Activated naive CD4-positive, alpha-beta T cell treated with anti-CD3 and anti-CD28 coated beads, Interleukin-2, amount 10 ng/mL, durations not matched to agents 7 days and 5 days (primary cell): ENCODE measurements around the gene AMZ2.

ENCODE experiments used
- CTCF ChIA-PET: fragments of 350-600 bp; sonication (Branson Sonifier 250); formaldehyde crosslinking; loops from one replicate; lab custom pipeline; 2021; ENCODE audit warnings: antibody characterized with exemption; lab: Charles Lee
- DNase-seq: peaks from one replicate; pipeline ENCODE4 v3.0.0-alpha.2; 2020
- H3K27ac Mint-ChIP-seq: one replicate; pipeline ENCODE4 v1.8.0; 2021; ENCODE audit warnings: mild to moderate bottlenecking, moderate library complexity, mixed read lengths
- H3K27me3 Mint-ChIP-seq: one replicate; pipeline ENCODE4 v1.8.0; 2021; ENCODE audit warnings: mild to moderate bottlenecking, mixed read lengths
- H3K36me3 Mint-ChIP-seq: one replicate; pipeline ENCODE4 v1.8.0; 2021; ENCODE audit warnings: mixed read lengths
- H3K4me1 Mint-ChIP-seq: one replicate; pipeline ENCODE4 v1.8.0; 2021; ENCODE audit warnings: mixed read lengths
- H3K4me3 Mint-ChIP-seq: one replicate; pipeline ENCODE4 v1.8.0; 2021; ENCODE audit warnings: mild to moderate bottlenecking, moderate library complexity, mixed read lengths
- H3K9me3 Mint-ChIP-seq: one replicate; pipeline ENCODE4 v1.8.0; 2021; ENCODE audit warnings: mixed read lengths

Gene AMZ2

DNA sequence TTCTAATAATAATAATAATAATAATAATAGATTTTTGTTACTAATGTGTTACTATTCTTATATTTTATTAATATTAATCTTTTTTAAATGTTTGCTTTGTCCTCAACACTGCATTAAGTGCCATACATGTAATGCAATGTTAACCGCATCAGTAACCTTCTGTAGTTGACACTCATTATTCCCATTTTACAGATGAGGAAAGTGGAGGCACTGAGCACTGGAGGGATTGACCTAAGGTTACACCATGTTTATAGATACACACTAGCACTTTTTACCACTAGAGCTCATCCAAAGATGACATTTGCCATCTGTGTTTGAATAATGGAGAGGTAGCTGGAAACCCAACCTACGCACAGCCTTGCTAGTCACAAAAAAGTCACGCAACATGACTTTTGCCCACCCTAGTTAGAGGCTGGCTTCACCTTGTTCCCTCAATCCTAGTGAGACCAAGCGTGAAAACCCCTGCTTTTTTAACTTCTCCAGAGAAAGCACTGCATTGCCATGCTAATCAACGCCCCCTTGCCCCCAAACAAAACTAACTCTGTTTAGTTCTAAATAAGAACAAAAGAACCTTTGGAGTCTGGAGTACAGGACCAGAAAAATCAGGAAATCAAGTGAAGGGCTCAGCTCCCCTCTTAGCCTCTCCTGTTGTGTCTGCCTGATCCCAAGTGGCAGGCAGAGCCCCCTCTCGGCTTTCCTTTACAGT, 45.8 kb downstream of the AMZ2 start:
- no peak for DNase-seq
- no peaks in the 10 kb centered on the region for H3K9me3 Mint-ChIP-seq
- H3K4me3 Mint-ChIP-seq, result peak overlapping the region; percentile 3
- CTCF ChIA-PET, result interaction anchor here (1.6 to 3.2 kb wide), 3 partner anchors 105 to 143 kb away, joined by 9 to 11 read pairs (median 9); no protein-coding TSS in a partner anchor
- H3K4me1 Mint-ChIP-seq, result peaks cover 73% of the 10 kb centered on the region
- peaks cover 24% of the 10 kb centered on the region for H3K27me3 Mint-ChIP-seq
- H3K27ac Mint-ChIP-seq, result peak overlapping the region; percentile 5
- peaks cover 6% of the 10 kb centered on the region for H3K36me3 Mint-ChIP-seq

DNA sequence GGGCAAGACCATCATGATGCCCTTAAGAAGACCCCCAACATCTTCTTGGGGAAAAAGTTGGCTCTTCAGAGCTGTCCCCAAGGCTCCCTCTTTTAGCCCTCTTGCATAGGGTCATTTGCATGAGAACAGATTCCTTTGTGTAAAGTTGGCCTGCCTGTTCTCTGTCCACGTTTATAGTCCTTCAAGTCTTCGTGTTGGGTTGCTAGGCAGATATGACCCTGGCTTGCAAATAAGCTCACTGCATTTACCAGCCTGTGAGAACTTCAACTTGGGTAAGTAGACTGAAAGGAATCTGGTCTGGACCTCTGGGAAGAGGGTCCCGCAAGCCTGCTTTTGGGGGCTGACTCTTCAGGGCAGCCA, 46.3 kb downstream of the AMZ2 start:
- H3K36me3 Mint-ChIP-seq, result peaks cover 2% of the 10 kb centered on the region
- peak overlapping the region; percentile 3 for H3K4me3 Mint-ChIP-seq
- H3K4me1 Mint-ChIP-seq, result peaks cover 71% of the 10 kb centered on the region

DNA sequence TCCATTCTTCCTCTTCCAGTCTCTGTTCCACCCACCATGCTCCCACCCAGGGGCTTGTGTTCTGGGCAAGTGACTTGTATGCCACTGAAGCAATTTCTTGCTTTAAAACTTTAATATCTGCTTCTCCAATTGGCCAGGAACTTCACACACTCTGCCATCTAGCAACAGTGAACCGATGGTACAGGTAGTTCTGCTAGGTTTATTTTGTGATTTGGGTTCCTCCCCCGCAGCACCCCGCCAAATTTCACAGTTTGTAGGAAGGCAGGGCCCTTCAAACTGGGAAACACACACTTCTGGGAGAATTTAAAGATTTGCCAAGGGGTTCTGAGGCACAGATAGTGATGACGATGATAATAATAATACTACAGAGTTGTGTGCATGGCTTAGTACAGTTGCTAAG, 46.8 kb downstream of the AMZ2 start:
- H3K9me3 Mint-ChIP-seq, result no peaks in the 10 kb centered on the region
- H3K4me3 Mint-ChIP-seq, result no peak overlapping the region
- peaks cover 5% of the 10 kb centered on the region for H3K36me3 Mint-ChIP-seq
- DNase-seq, result no peak
- peaks cover 69% of the 10 kb centered on the region for H3K4me1 Mint-ChIP-seq
- CTCF ChIA-PET, result interaction anchor here (1.7 to 3.2 kb wide), 2 partner anchors 104 to 138 kb away, joined by 9 to 11 read pairs; no protein-coding TSS in a partner anchor
- no peak overlapping the region for H3K27ac Mint-ChIP-seq
- H3K27me3 Mint-ChIP-seq, result peaks cover 24% of the 10 kb centered on the region

More for the DNA sequence above, 46.3 kb downstream of the AMZ2 start:
- H3K27me3 Mint-ChIP-seq, result peaks cover 24% of the 10 kb centered on the region
- peak overlapping the region; percentile 5 for H3K27ac Mint-ChIP-seq
- CTCF ChIA-PET, result interaction anchor here (1.7 to 3.2 kb wide), 2 partner anchors 105 to 138 kb away, joined by 9 to 11 read pairs; no protein-coding TSS in a partner anchor
- H3K9me3 Mint-ChIP-seq, result no peaks in the 10 kb centered on the region
- DNase-seq, result no peak

DNA sequence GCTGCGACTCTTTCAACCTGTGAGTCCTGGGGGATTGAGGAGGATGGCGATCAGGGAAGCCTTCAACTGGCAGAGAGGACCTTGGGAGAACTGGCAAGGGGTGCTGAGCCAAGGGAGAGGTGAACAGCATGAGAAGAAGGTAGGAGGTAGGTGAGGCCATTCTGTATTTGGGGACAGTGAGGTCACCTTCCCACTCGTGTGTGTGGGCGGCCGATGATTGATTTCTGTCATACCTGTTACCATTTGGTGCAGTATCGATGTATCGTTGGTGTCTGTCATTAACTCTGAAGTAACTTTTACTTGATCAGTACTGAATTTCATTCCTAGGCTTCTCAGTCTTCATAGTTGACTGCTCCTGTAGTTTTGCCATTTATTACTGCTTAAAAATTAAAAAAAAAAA, 47.2 kb downstream of the AMZ2 start:
- CTCF ChIA-PET, result interaction anchor here (1.2 kb wide), 1 partner anchor 103 kb away, joined by 4 read pairs; no protein-coding TSS in a partner anchor
- H3K36me3 Mint-ChIP-seq, result peaks cover 6% of the 10 kb centered on the region
- no peak overlapping the region for H3K4me3 Mint-ChIP-seq
- no peak for DNase-seq
- H3K27me3 Mint-ChIP-seq, result peaks cover 24% of the 10 kb centered on the region
- H3K9me3 Mint-ChIP-seq, result no peaks in the 10 kb centered on the region
- no peak overlapping the region for H3K27ac Mint-ChIP-seq
- peaks cover 65% of the 10 kb centered on the region for H3K4me1 Mint-ChIP-seq

DNA sequence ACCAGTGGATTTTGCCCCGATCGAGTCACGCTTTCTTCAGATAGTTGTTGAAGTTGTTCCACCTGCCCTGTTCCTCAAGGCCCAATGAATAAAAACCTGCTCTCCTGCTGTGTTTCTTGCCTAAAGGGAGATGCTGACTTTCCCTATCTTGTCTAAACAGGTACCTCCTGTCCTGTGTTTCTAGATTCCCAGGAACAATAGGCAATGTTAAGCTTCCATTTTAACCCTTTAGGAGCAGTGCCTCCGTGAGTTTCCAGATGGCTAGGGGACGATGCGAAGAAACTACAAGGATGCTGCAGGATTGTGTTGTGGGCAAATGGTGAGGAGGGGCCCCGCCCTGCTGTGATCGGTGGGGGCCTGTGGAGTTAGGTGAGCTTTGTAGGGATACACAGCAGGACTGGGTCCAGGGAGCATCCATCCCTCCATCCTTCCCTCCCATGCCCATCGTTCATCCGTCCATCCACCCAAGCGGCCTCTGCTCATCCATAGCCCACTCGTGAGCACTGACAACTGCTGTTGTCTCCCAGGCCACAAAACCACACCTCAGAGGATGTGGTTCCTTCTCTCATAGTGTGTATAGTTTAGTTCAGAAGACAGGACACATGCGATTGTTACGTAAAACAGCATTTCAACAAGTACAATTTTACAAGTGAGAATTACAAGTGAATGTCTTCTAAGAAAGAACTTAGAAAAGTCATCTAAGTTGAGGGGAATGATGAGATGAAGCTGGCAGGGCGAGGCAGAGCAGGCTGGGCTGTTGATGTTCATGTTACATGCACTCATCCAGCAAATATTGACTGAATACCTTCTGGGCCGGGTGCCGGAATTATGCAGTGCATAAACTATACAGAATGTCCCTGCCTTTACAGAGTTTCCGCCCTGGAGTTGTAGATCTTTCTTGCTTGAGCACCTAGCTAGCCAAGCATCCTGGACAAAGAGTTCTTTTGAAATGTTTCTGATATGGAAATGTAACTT, 48.7 kb downstream of the AMZ2 start:
- no peaks in the 10 kb centered on the region for H3K9me3 Mint-ChIP-seq
- peak; percentile 90 for DNase-seq
- peaks cover 59% of the 10 kb centered on the region for H3K4me1 Mint-ChIP-seq
- H3K4me3 Mint-ChIP-seq, result peak overlapping the region; percentile 22
- CTCF ChIA-PET, result interaction anchor here (0.9 to 1.5 kb wide), 6 partner anchors 9 to 102 kb away, joined by 3 to 4 read pairs (median 4); no protein-coding TSS in a partner anchor
- H3K36me3 Mint-ChIP-seq, result peaks cover 6% of the 10 kb centered on the region
- H3K27ac Mint-ChIP-seq, result peak overlapping the region; percentile 93
- H3K27me3 Mint-ChIP-seq, result peaks cover 27% of the 10 kb centered on the region

DNA sequence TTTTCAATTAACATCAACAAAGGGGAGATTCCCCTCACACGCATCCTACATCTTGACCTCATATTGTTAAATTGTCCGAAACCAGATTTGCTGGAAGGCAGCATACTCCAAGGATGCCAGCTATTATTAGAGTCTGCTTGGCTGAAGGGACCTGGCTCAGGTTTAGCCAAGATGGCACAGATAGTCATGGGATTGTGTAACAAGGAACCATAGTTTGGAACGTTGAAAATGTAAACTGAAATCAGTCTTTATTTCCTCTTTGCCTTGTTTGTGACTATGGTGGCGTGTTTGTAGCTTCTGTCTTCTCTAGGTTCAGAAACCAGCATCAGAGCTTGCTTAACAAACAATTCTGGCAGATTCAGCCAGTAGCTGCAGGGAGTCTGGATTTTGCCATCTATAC, 49.4 kb downstream of the AMZ2 start:
- no peak for DNase-seq
- H3K36me3 Mint-ChIP-seq, result peaks cover 6% of the 10 kb centered on the region
- peak overlapping the region; percentile 22 for H3K4me3 Mint-ChIP-seq
- H3K9me3 Mint-ChIP-seq, result no peaks in the 10 kb centered on the region
- H3K27ac Mint-ChIP-seq, result peak overlapping the region; percentile 93
- H3K27me3 Mint-ChIP-seq, result peaks cover 31% of the 10 kb centered on the region
- CTCF ChIA-PET, result interaction anchor here (1.0 to 1.5 kb wide), 4 partner anchors 10 to 59 kb away, joined by 3 to 4 read pairs (median 4); no protein-coding TSS in a partner anchor
- H3K4me1 Mint-ChIP-seq, result peaks cover 58% of the 10 kb centered on the region

DNA sequence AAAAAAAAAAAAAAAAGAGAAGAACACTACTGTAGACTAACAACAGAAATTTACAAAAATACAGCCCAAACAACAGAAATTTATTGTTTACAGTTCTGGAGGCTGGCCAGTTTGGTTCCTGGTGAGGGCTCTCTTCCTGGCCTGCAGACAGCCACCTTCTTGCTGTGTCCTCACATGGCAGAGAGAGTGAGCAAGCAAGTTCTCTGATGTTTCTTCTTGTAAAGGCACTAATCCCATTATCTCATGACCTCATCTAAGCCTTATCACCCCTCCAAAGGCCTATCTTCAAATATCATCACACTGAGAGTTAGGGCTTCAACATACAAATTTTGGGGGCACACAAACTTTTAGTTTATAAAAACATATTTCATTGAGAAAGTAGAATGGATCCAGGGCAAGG, 50.8 kb downstream of the AMZ2 start:
- Mint-ChIP-seq H3K36me3 (peaks cover 6% of the 10 kb centered on the region), H3K9me3 (no peaks in the 10 kb centered on the region), H3K27me3 (peaks cover 33% of the 10 kb centered on the region), H3K4me3 (no peak overlapping the region), H3K27ac (no peak overlapping the region), H3K4me1 (peaks cover 46% of the 10 kb centered on the region)
- CTCF ChIA-PET, result no interaction called here
- no peak for DNase-seq

DNA sequence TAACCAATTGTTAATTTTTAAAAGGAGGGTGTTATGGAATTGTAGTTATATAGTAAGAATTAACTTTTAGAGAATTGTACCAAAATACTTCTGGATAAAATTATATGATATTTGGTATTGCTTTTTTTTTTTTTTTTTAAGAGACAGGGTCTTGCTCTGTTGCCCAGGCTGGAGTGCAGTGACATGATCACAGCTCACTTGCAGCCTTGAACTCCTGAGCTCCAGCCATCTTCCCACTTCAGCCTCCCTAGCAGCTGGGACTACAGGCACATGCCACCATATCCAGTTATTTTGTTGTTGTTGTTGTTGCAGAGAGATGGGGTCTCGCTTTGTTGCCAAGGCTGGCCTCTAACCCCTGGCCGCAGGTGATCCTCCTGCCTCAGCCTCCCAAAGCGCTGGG, 52.0 kb downstream of the AMZ2 start:
- H3K27ac Mint-ChIP-seq, result no peak overlapping the region
- peaks cover 5% of the 10 kb centered on the region for H3K36me3 Mint-ChIP-seq
- no peak for DNase-seq
- peaks cover 35% of the 10 kb centered on the region for H3K4me1 Mint-ChIP-seq
- peaks cover 22% of the 10 kb centered on the region for H3K27me3 Mint-ChIP-seq
- H3K9me3 Mint-ChIP-seq, result no peaks in the 10 kb centered on the region
- H3K4me3 Mint-ChIP-seq, result no peak overlapping the region
- CTCF ChIA-PET, result no interaction called here

DNA sequence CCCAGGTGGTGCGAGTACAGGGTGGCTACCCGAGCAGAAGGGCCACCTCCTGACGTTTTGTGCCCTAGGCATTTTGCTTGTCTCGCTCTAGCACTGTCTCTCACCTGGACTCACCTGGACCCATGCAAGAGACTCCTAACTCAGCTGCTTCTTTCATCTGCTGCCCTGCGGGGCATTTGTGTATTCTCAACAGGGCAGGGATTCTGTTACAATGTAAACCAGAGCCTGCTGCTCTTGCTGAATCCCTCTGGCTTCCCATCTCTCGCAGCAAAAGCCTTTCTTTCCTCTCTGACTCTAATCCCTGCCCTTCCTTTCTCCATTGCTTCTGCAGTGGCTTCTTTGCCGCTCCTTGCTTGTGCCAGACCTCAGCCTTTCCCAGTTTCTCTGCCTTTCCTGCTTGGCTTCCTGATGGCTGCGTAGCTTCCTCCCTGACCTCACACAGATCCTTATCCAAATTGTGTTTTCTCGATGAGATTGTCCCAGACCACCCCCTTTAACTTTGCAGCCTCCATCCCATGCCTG, 53.7 kb downstream of the AMZ2 start:
- CTCF ChIA-PET, result interaction anchor here (1.3 to 1.4 kb wide), 2 partner anchors 32 to 97 kb away, joined by 3 to 4 read pairs; no protein-coding TSS in a partner anchor
- Mint-ChIP-seq H3K27ac (no peak overlapping the region), H3K4me3 (no peak overlapping the region), H3K36me3 (peaks cover 3% of the 10 kb centered on the region), H3K9me3 (no peaks in the 10 kb centered on the region), H3K27me3 (peaks cover 17% of the 10 kb centered on the region), H3K4me1 (peaks cover 28% of the 10 kb centered on the region)
- DNase-seq, result no peak

DNA sequence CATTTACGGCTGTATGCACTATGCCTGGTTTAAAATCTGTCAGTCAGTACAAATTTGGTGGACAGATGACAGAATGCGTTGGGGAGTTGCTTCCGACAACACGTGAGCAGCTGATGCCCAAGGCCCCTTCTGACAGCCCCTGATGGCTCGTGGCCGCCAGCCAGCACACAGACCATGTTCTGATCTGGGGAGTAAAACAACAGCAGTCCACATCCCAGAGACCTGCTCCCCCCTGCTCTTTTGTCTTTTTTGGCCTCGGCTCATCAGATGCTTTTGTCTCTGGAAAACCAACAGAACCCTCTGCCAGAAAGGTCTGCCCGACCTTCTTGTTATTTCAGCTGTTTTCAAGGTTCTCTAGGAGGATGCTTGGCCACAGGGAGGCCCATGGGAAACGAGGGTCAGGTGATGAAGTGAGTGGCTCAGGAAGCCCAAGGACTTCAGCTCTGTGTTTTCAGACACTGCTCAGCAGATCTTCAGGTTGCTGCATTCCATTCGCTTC, 54.3 kb downstream of the AMZ2 start:
- peaks cover 16% of the 10 kb centered on the region for H3K27me3 Mint-ChIP-seq
- CTCF ChIA-PET, result interaction anchor here (1.3 to 1.4 kb wide), 2 partner anchors 31 to 97 kb away, joined by 3 to 4 read pairs; no protein-coding TSS in a partner anchor
- H3K36me3 Mint-ChIP-seq, result peaks cover 7% of the 10 kb centered on the region
- H3K27ac Mint-ChIP-seq, result no peak overlapping the region
- DNase-seq, result no peak
- H3K4me1 Mint-ChIP-seq, result peaks cover 24% of the 10 kb centered on the region
- H3K4me3 Mint-ChIP-seq, result no peak overlapping the region
- no peaks in the 10 kb centered on the region for H3K9me3 Mint-ChIP-seq

DNA sequence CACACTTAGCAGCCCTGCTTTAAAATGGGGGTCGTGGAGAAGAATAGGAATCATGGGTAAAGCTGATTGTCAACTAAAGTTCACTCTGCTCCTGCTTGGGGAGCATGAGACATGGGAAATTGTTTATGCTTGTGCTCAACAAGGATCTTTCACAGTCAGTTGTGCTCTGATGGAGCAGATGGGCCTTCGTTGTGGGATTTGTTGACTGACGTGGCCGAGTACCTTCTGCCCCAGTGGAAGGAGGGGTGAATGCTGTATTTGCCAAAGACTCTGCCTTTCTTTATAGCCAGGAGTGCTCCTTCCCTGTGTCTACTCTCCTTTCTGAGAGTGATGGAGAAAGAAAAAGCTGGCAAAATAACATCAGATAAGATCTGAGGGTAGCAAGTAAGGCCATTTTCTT, 54.8 kb downstream of the AMZ2 start:
- peaks cover 11% of the 10 kb centered on the region for H3K36me3 Mint-ChIP-seq
- CTCF ChIA-PET, result interaction anchor here (0.9 to 1.4 kb wide), 3 partner anchors 31 to 133 kb away, joined by 3 to 4 read pairs (median 3); no protein-coding TSS in a partner anchor
- no peak overlapping the region for H3K27ac Mint-ChIP-seq

DNA sequence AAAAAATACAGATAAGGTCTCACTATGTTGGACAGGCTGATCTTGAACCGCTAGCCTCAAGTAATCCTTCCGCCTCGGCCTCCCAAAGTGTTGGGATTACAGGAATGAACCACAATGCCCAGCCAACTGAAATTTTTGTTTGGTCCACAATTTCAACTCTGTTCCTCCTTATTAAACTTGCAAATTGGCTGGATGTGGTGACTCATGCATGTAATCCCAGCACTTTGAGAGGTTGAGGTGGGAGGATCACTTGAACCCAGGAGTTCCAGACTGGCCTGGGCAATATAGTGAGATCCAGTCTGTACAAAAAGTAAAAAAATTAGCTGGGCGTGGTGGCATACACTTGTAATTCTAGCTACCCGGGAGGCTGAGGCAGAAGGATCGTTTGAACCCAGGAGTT, 56.9 kb downstream of the AMZ2 start:
- peaks cover 12% of the 10 kb centered on the region for H3K36me3 Mint-ChIP-seq
- H3K4me1 Mint-ChIP-seq, result peaks cover 19% of the 10 kb centered on the region
- peaks cover 16% of the 10 kb centered on the region for H3K27me3 Mint-ChIP-seq
- H3K4me3 Mint-ChIP-seq, result no peak overlapping the region
- H3K9me3 Mint-ChIP-seq, result no peaks in the 10 kb centered on the region
- DNase-seq, result no peak
- no peak overlapping the region for H3K27ac Mint-ChIP-seq
- CTCF ChIA-PET, result interaction anchor here (1.7 kb wide), 1 partner anchor 12 kb away, joined by 3 read pairs; no protein-coding TSS in a partner anchor

More for the DNA sequence above, 54.8 kb downstream of the AMZ2 start:
- Mint-ChIP-seq H3K27me3 (peaks cover 16% of the 10 kb centered on the region), H3K4me3 (no peak overlapping the region), H3K4me1 (peaks cover 23% of the 10 kb centered on the region), H3K9me3 (no peaks in the 10 kb centered on the region)
- no peak for DNase-seq

DNA sequence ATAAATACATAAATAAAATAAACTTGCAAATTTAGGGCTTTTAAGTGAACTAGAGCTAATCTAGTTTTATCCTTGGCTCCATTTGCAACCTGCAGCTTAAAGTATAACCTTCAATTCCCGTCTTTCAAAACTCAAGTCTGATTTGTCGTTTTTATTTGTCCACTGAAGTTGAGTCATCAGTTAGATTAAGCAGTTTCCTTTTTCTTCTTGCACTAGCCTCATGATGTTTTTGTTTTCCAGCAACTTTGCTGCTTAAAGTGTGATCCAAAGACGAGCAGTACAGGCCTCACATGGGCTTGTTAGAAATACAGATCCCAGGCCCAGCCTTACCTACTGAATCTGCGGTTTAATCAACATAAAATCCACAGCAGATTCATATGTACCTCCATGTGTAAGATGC, 57.3 kb downstream of the AMZ2 start:
- H3K27me3 Mint-ChIP-seq, result peaks cover 16% of the 10 kb centered on the region
- H3K9me3 Mint-ChIP-seq, result no peaks in the 10 kb centered on the region
- H3K27ac Mint-ChIP-seq, result no peak overlapping the region
- H3K36me3 Mint-ChIP-seq, result peaks cover 12% of the 10 kb centered on the region
- CTCF ChIA-PET, result interaction anchor here (1.7 kb wide), 1 partner anchor 13 kb away, joined by 3 read pairs; no protein-coding TSS in a partner anchor
- peaks cover 24% of the 10 kb centered on the region for H3K4me1 Mint-ChIP-seq
- no peak overlapping the region for H3K4me3 Mint-ChIP-seq
- DNase-seq, result no peak
